GM23338 (cell line): Measurements from ENCODE around the gene CDH23. TPM values are rescaled to one million over a fixed set of nuclear protein-coding genes. Genes with fewer than 3 reads are reported as not detected.

Experiments used
- ATAC-seq: fragments of 200-7000 bp; cut with Tn5 transposase; 3 replicates; pipeline ENCODE4 v1.9.1; 2020
- DNase-seq: peaks from one replicate; pipeline ENCODE4 v3.0.0-alpha.2; 2015; ENCODE audit warnings: low spot score
- H2AFZ ChIP-seq: fragments of 200-600 bp; sonication (generic); 2 replicates; pipeline ENCODE4 v1.8.0; 2016; ENCODE audit warnings: antibody characterized with exemption, mild to moderate bottlenecking, moderate library complexity
- H3F3A ChIP-seq: fragments of 200-600 bp; sonication (generic); replicated peaks from 2 replicates; pipeline ENCODE4 v1.8.0; 2017; ENCODE audit warnings: antibody characterized with exemption, mixed run types, low read depth
- H3K27ac ChIP-seq: fragments of 200-600 bp; sonication (generic); 2 replicates; pipeline ENCODE4 v1.6.1; 2016; ENCODE audit warnings: low read depth
- H3K27me3 ChIP-seq: fragments of 200-600 bp; sonication (generic); 2 replicates; pipeline ENCODE4 v1.8.0; 2016; ENCODE audit warnings: mild to moderate bottlenecking, mixed run types, moderate library complexity; ENCODE audit not compliant: insufficient read depth
- H3K36me3 ChIP-seq: fragments of 200-600 bp; sonication (generic); 2 replicates; pipeline ENCODE4 v1.8.0; 2016; ENCODE audit warnings: mild to moderate bottlenecking; ENCODE audit not compliant: insufficient read depth
- H3K4me1 ChIP-seq: fragments of 200-600 bp; sonication (generic); 2 replicates; pipeline ENCODE4 v1.8.0; 2016; ENCODE audit warnings: mild to moderate bottlenecking, moderate library complexity; ENCODE audit not compliant: insufficient read depth
- H3K4me2 ChIP-seq: fragments of 200-600 bp; sonication (generic); 2 replicates; pipeline ENCODE4 v1.7.1; 2017; ENCODE audit warnings: mixed run types
- H3K4me3 ChIP-seq: fragments of 200-600 bp; sonication (generic); 2 replicates; pipeline ENCODE4 v1.6.1; 2016; ENCODE audit warnings: mixed run types
- H3K79me2 ChIP-seq: fragments of 200-600 bp; sonication (generic); replicated peaks from 2 replicates; pipeline ENCODE4 v1.8.0; 2017; ENCODE audit warnings: mild to moderate bottlenecking; ENCODE audit not compliant: insufficient read depth
- H3K9me2 ChIP-seq: fragments of 200-600 bp; sonication (generic); 2 replicates; pipeline ENCODE4 v1.8.0; 2017; ENCODE audit not compliant: insufficient read depth
- H4K20me1 ChIP-seq: fragments of 200-600 bp; sonication (generic); replicated peaks from 2 replicates; pipeline ENCODE4 v1.8.0; 2017; ENCODE audit warnings: mild to moderate bottlenecking; ENCODE audit not compliant: insufficient read depth
- H3K27ac Mint-ChIP-seq: 2 replicates; pipeline ENCODE4 v1.8.0; 2020; ENCODE audit warnings: inconsistent platforms, mild to moderate bottlenecking, moderate library complexity, mixed read lengths
- H3K27me3 Mint-ChIP-seq: 3 replicates; pipeline ENCODE4 v1.8.0; 2022; ENCODE audit warnings: low read depth, mild to moderate bottlenecking, moderate library complexity, mixed read lengths, inconsistent platforms; ENCODE audit not compliant: insufficient read depth, poor library complexity
- H3K36me3 Mint-ChIP-seq: 3 replicates; pipeline ENCODE4 v1.8.0; 2021; ENCODE audit warnings: low read depth, mild to moderate bottlenecking, inconsistent platforms, moderate library complexity, mixed read lengths
- H3K4me1 Mint-ChIP-seq: 3 replicates; pipeline ENCODE4 v1.8.0; 2020; ENCODE audit warnings: mild to moderate bottlenecking, inconsistent platforms, mixed read lengths
- H3K4me3 Mint-ChIP-seq: 3 replicates; pipeline ENCODE4 v1.8.0; 2021; ENCODE audit warnings: moderate library complexity, mild to moderate bottlenecking, inconsistent platforms, mixed read lengths
- H3K9me3 Mint-ChIP-seq: 3 replicates; pipeline ENCODE4 v1.8.0; 2020; ENCODE audit warnings: moderate library complexity, mild to moderate bottlenecking, inconsistent platforms, mixed read lengths
- CREB1 ChIP-seq: fragments of 250-450 bp; sonication (Bioruptor Pico); IDR thresholded peaks from 2 replicates; pipeline ENCODE4 v1.5.0; 2020; ENCODE audit warnings: low read depth, mild to moderate bottlenecking, moderate library complexity
- CTCF ChIP-seq, 2 experiments: fragments of 200-600 bp in 1 of 2; sonication (generic) in 1 of 2; conservative IDR thresholded peaks; 2 replicates each; pipeline versions ENCODE4 v1.5.1 to v1.6.1; 2016 to 2017; ENCODE audit warnings: antibody characterized with exemption in 2 of 2, low read depth in 2 of 2, mild to moderate bottlenecking in 2 of 2, moderate library complexity in 1 of 2
- ETS1 ChIP-seq: IDR thresholded peaks from 2 replicates; pipeline ENCODE4 v1.6.1; 2016; ENCODE audit warnings: antibody characterized with exemption
- EZH2 ChIP-seq: fragments of 200-600 bp; sonication (generic); IDR thresholded peaks from one replicate; pipeline ENCODE4 v1.8.0; 2017; ENCODE audit warnings: antibody characterized with exemption, mild to moderate bottlenecking, low read depth; ENCODE audit not compliant: unreplicated experiment
- JUNB ChIP-seq: IDR thresholded peaks from one replicate; pipeline ENCODE4 v1.6.1; 2016; ENCODE audit warnings: antibody characterized with exemption; ENCODE audit not compliant: unreplicated experiment
- NANOG ChIP-seq: IDR thresholded peaks from 2 replicates; pipeline ENCODE4 v1.6.1; 2016; ENCODE audit warnings: antibody characterized with exemption, borderline replicate concordance
- STAT1 ChIP-seq: IDR thresholded peaks from one replicate; pipeline ENCODE4 v1.6.1; 2016; ENCODE audit warnings: antibody characterized with exemption; ENCODE audit not compliant: unreplicated experiment
- ZNF331 ChIP-seq: fragments of 250-450 bp; sonication (Bioruptor Pico); IDR thresholded peaks from 2 replicates; pipeline ENCODE4 v1.5.0; 2020; ENCODE audit warnings: low read depth, mild to moderate bottlenecking, moderate library complexity
- ZNF462 ChIP-seq: fragments of 250-450 bp; sonication (Bioruptor Pico); IDR thresholded peaks from 2 replicates; pipeline ENCODE4 v1.5.0; 2020; ENCODE audit warnings: mild to moderate bottlenecking, moderate library complexity
- polyA plus RNA-seq: library from polyadenylated mRNA; unstranded; fragments of >200 nt; fragmentation: Nextera tagmentation; extraction: Ambion mirVana; gene quantifications from 2 replicates; pipeline ENCODE4 v1.2.1, GENCODE V29; 2016
- total RNA-seq: library from RNA; depleted of rRNA; stranded (reverse); fragments of >200 nt; shearing (Covaris generic); gene quantifications from 2 replicates; pipeline ENCODE4 v1.2.3, GENCODE V29; 2014

The CDH23 gene
- total and polyA plus RNA-seq, 2 experiments from 2014 or later, result 0.95 to 4.3 TPM

- 0 out of 2 replicates have a peak overlapping the region, but pooled peaks have one; percentile 9 for H3K4me2 ChIP-seq
- H3K4me1 ChIP-seq, result peaks cover 19% of the 10 kb centered on the region
- no peaks in the 10 kb centered on the region for H3K9me2 ChIP-seq
- ATAC-seq, result peak; percentile 42
- no peak overlapping the region for H3K27ac Mint-ChIP-seq
- H3K27ac ChIP-seq, result no peak overlapping the region
- no peak overlapping the region for H2AFZ ChIP-seq
- no peaks in the 10 kb centered on the region for H3K27me3 ChIP-seq
- DNase-seq, result no peak
- TF ChIP-seq ZNF462 (CRISPR knock-in tag), result no peak
- TF ChIP-seq ETS1, result no peak
- TF ChIP-seq CREB1 (CRISPR knock-in tag), result no peak
- no peak for TF ChIP-seq ZNF331 (CRISPR knock-in tag)
- no peak for TF ChIP-seq NANOG
- no peak for TF ChIP-seq EZH2
- TF ChIP-seq STAT1, result no peak
- TF ChIP-seq JUNB, result no peak
- no peak for TF ChIP-seq CTCF (conservative IDR thresholded peaks at IDR 0.05; ENCODE audit: low read depth in 2 of 2)
- H3K36me3 Mint-ChIP-seq, result no peaks in the 10 kb centered on the region
- peaks cover 42% of the 10 kb centered on the region for H3K4me1 Mint-ChIP-seq
- no peak overlapping the region for H3K4me3 Mint-ChIP-seq
- no peaks in the 10 kb centered on the region for H3K9me3 Mint-ChIP-seq
- H3K4me3 ChIP-seq, result no peak overlapping the region
- H3K27me3 Mint-ChIP-seq, result peaks cover 16% of the 10 kb centered on the region
- no peaks in the 10 kb centered on the region for H3K36me3 ChIP-seq
- H4K20me1 ChIP-seq, result no peaks in the 10 kb centered on the region
- no peaks in the 10 kb centered on the region for H3K79me2 ChIP-seq
- H3F3A ChIP-seq, result no peaks in the 10 kb centered on the region
These were observed 167.6 kb downstream of the CDH23 start for GRCh38 chr10:71564194-71564820.
